ENCODE results near the gene SWI5.

Gene SWI5

GRCh38 chr9:128322404-128323211 lies 46.5 kb downstream of the SWI5 start, which contains the start of the genes COQ4 and TRUB2:
TSS of gene COQ4 (plus strand) at chr9:128322839. CDS start at chr9:128322859, 20 bp downstream.
TSS of gene TRUB2 (minus strand) at chr9:128322447. CDS start at chr9:128322408, 39 bp downstream.
- DNase-seq: peak; percentile 69

GRCh38 chr9:128323212-128323730 lies 47.2 kb downstream of the SWI5 start:
- no peak for DNase-seq

- DNase-seq: no peak
These were observed 47.7 kb downstream of the SWI5 start for GRCh38 chr9:128323791-128324190.

DNA sequence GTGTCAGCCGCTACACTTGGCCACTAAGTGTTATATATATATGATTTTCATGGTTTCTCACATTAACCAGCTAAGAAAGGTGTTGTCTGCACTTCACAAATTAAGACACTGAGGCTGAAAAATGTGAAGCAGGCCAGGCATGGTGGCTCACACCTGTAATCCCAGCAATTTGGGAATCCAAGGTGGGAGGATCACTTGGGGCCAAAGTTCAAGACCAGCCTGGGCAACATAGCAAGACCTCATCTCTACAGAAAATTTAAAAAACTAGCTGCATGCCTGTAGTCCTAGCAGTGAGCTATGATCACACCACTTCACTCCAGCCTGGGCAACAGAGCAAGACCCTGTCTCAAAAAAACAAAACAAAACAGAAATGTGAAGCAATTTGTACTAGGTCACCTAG lies 48.3 kb downstream of the SWI5 start:
- no peak for DNase-seq

- no peak for DNase-seq
These were observed 49.6 kb downstream of the SWI5 start for GRCh38 chr9:128325629-128326028.

GRCh38 chr9:128333451-128333869 lies 57.4 kb downstream of the SWI5 start:
- DNase-seq: no peak

DNA sequence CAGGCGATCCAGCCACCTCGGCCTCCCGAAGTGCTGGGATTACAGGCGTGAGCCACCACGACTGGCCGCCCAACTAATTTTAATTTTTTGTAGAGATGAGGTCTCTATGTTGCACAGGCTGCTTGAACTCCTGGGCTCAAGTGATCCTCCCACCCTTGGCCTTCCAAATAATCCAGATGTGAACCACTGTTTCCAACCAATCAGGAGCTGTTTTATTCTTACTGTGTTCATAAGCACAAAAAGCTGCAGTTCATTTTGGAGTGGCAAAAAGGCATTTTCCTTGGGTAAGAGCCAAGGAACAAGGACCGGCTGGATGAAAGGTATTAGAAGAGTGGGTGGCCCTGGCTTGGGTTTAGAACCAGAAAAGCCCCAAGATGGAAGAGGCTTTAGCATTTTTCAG lies 59.1 kb downstream of the SWI5 start:
- no peak for DNase-seq

GRCh38 chr9:128335914-128336313 lies 59.8 kb downstream of the SWI5 start:
- DNase-seq: no peak

DNA sequence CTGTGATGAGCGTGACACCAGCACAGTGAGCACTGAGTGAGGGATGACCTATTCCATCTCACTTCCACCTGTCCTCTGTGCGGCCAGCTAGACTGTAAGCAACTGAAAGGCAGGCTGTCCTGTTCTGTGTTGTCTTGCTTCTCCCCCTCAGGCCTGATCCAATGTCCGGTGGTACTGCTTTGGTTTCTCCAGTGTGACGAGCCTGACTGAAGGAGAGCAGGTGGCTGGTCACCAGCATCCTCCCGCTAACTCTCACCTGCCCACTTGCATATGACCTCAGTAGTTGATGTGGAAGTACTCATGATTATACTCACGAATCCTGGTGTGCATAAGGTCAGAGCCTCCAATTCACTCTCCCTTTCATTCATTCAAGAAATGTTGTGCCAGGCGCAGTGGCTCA lies 61.9 kb downstream of the SWI5 start:
- DNase-seq: no peak

Data from NCI-H2081 treated with DMSO at 0.1 percent for 48 hours (cell line).